H1 (cell line): Measurements from ENCODE around the gene DCHS1. TPM values are rescaled to one million over a fixed set of nuclear protein-coding genes. Genes with fewer than 3 reads are reported as not detected.

Source experiments
- CTCF ChIA-PET: fragments of 300-600 bp; sonication (Branson Sonifier 250); formaldehyde crosslinking; loops from one replicate; lab custom pipeline; 2021; ENCODE audit not compliant: partially characterized antibody; lab: Charles Lee
- POLR2A ChIA-PET: fragments of 300-600 bp; sonication (Branson Sonifier 250); formaldehyde crosslinking; loops from one replicate; lab custom pipeline; 2021; ENCODE audit warnings: inconsistent platforms; ENCODE audit not compliant: partially characterized antibody; lab: Charles Lee
- DNase-seq, 2 experiments: peaks; one replicate each; pipeline versions ENCODE4 v3.0.0 to v3.0.0-alpha.2; 2010 to 2022; ENCODE audit warnings: low spot score in 2 of 2, low read depth in 1 of 2, mixed read lengths in 1 of 2
- FAIRE-seq: peaks from 2 replicates; lab custom pipeline; 2011; peaks lifted over from hg19 to GRCh38; lab: Jason Lieb, UNC
- H2AFZ ChIP-seq: 2 replicates; pipeline ENCODE4 v1.8.1; 2012; ENCODE audit warnings: low read length, inconsistent platforms
- H2AK5ac ChIP-seq: 2 replicates; pipeline ENCODE4 v1.6.1; 2013; ENCODE audit warnings: low read depth, low read length
- H2BK120ac ChIP-seq: replicated peaks from 2 replicates; pipeline ENCODE3; 2013; ENCODE audit warnings: low read depth, low read length, inconsistent platforms
- H2BK12ac ChIP-seq: 2 replicates; pipeline ENCODE4 v1.6.1; 2013; ENCODE audit warnings: low read depth, low read length
- H2BK15ac ChIP-seq: 2 replicates; pipeline ENCODE4 v1.6.1; 2013; ENCODE audit warnings: low read length
- H2BK20ac ChIP-seq: 2 replicates; pipeline ENCODE4 v1.6.1; 2013; ENCODE audit warnings: low read length
- H2BK5ac ChIP-seq: 2 replicates; pipeline ENCODE4 v1.6.1; 2013; ENCODE audit warnings: low read depth, low read length
- H3K14ac ChIP-seq: 2 replicates; pipeline ENCODE4 v1.6.1; 2013; ENCODE audit warnings: inconsistent platforms; ENCODE audit not compliant: insufficient read length
- H3K18ac ChIP-seq: 2 replicates; pipeline ENCODE4 v1.6.1; 2013; ENCODE audit warnings: low read length; ENCODE audit errors: extremely low read depth
- H3K23ac ChIP-seq: 2 replicates; pipeline ENCODE4 v1.6.1; 2013; ENCODE audit warnings: inconsistent platforms; ENCODE audit not compliant: insufficient read length
- H3K23me2 ChIP-seq: 2 replicates; pipeline ENCODE4 v1.6.1; 2013; ENCODE audit warnings: low read depth, low read length
- H3K27ac ChIP-seq: 2 replicates; pipeline ENCODE4 v1.6.1; 2011; ENCODE audit warnings: low read depth, low read length, inconsistent platforms
- H3K27me3 ChIP-seq, 4 experiments: replicated peaks in 1 of 4; 1 replicate in 1 of 4; 2 replicates in 3 of 4; pipeline versions ENCODE4 v1.6.1 to v1.8.1; 2011 to 2013; ENCODE audit warnings: low read length in 3 of 4, mild to moderate bottlenecking in 3 of 4, inconsistent platforms in 2 of 4, mixed read lengths in 2 of 4, moderate library complexity in 1 of 4; ENCODE audit not compliant: control insufficient read depth in 3 of 4, insufficient read depth in 3 of 4; ENCODE audit errors: extremely low read depth in 1 of 4
- H3K36me3 ChIP-seq, 4 experiments: 2 replicates each; pipeline versions ENCODE4 v1.6.1 to v1.8.1; 2011 to 2013; ENCODE audit warnings: mild to moderate bottlenecking in 4 of 4, low read length in 3 of 4, moderate library complexity in 2 of 4, control low read depth in 1 of 4, inconsistent platforms in 1 of 4; ENCODE audit not compliant: insufficient read depth in 4 of 4, control insufficient read depth in 2 of 4
- H3K4ac ChIP-seq: replicated peaks from 2 replicates; pipeline ENCODE3; 2013; ENCODE audit warnings: low read length, low read depth, mixed read lengths, inconsistent platforms; ENCODE audit not compliant: insufficient read length
- H3K4me1 ChIP-seq, 4 experiments: replicated peaks in 1 of 4; 1 replicate in 1 of 4; 2 replicates in 3 of 4; pipeline versions ENCODE4 v1.6.1 to v1.8.1; 2011 to 2013; ENCODE audit warnings: low read length in 3 of 4, inconsistent platforms in 2 of 4, mixed read lengths in 1 of 4; ENCODE audit not compliant: insufficient read depth in 4 of 4, control insufficient read depth in 3 of 4
- H3K4me2 ChIP-seq, 2 experiments: 2 replicates each; pipeline versions ENCODE4 v1.6.1 to v1.8.1; 2011 to 2013; ENCODE audit warnings: low read depth in 2 of 2, low read length in 2 of 2, control low read depth in 1 of 2, inconsistent platforms in 1 of 2, mild to moderate bottlenecking in 1 of 2; ENCODE audit not compliant: insufficient read depth in 1 of 2
- H3K4me3 ChIP-seq, 4 experiments: fragments of 200-600, 300-600 bp in 1 of 4; sonication (generic), shearing (Covaris generic), sonication (Bioruptor Twin) in 1 of 4; 2 replicates each; pipeline versions ENCODE4 v1.5.1 to v1.8.1; 2011 to 2016; ENCODE audit warnings: low read length in 4 of 4, low read depth in 3 of 4, control low read depth in 2 of 4, inconsistent platforms in 2 of 4, mild to moderate bottlenecking in 2 of 4, mixed read lengths in 1 of 4, moderate library complexity in 1 of 4; ENCODE audit not compliant: insufficient read depth in 2 of 4; ENCODE audit errors: extremely low read depth in 1 of 4
- H3K56ac ChIP-seq: replicated peaks from 2 replicates; pipeline ENCODE3; 2013; ENCODE audit warnings: low read depth, mild to moderate bottlenecking, mixed read lengths, low read length, inconsistent platforms; ENCODE audit not compliant: insufficient read length
- H3K79me1 ChIP-seq: 2 replicates; pipeline ENCODE4 v1.6.1; 2013; ENCODE audit warnings: low read depth, low read length, control low read depth
- H3K79me2 ChIP-seq, 2 experiments: 2 replicates each; pipeline versions ENCODE4 v1.6.1 to v1.8.1; 2012 to 2013; ENCODE audit warnings: low read length in 2 of 2, mild to moderate bottlenecking in 2 of 2, inconsistent platforms in 1 of 2; ENCODE audit not compliant: insufficient read depth in 2 of 2, control insufficient read depth in 1 of 2
- H3K9ac ChIP-seq, 4 experiments: replicated peaks in 1 of 4; 1 replicate in 1 of 4; 2 replicates in 3 of 4; pipeline versions ENCODE4 v1.6.1 to v1.8.1; 2011 to 2013; ENCODE audit warnings: low read depth in 3 of 4, low read length in 3 of 4, control low read depth in 2 of 4, mild to moderate bottlenecking in 2 of 4, moderate library complexity in 2 of 4, inconsistent platforms in 1 of 4; ENCODE audit errors: extremely low read depth in 1 of 4
- H3K9me3 ChIP-seq, 2 experiments: 2 replicates each; pipeline versions ENCODE4 v1.6.1 to v1.8.1; 2012 to 2013; ENCODE audit warnings: mild to moderate bottlenecking in 2 of 2, moderate library complexity in 2 of 2, control low read depth in 1 of 2, inconsistent platforms in 1 of 2, low read depth in 1 of 2, low read length in 1 of 2, mixed read lengths in 1 of 2; ENCODE audit not compliant: insufficient read depth in 2 of 2
- H4K20me1 ChIP-seq, 2 experiments: replicated peaks in 1 of 2; 2 replicates each; pipeline versions ENCODE3 to v1.8.1; 2011 to 2013; ENCODE audit warnings: inconsistent platforms in 2 of 2, low read length in 2 of 2, mild to moderate bottlenecking in 1 of 2; ENCODE audit not compliant: insufficient read depth in 2 of 2, control insufficient read depth in 1 of 2
- H4K5ac ChIP-seq: 2 replicates; pipeline ENCODE4 v1.6.1; 2013; ENCODE audit warnings: low read length, low read depth, mixed read lengths, inconsistent platforms; ENCODE audit not compliant: insufficient read length
- H4K8ac ChIP-seq: 2 replicates; pipeline ENCODE4 v1.8.0; 2013; ENCODE audit warnings: mild to moderate bottlenecking, moderate library complexity, low read length, inconsistent platforms; ENCODE audit not compliant: insufficient read depth; ENCODE audit errors: extremely low read depth
- H4K91ac ChIP-seq: replicated peaks from 2 replicates; pipeline ENCODE3; 2013; ENCODE audit warnings: low read length, mixed read lengths, inconsistent platforms; ENCODE audit not compliant: insufficient read length
- BRCA1 ChIP-seq: IDR thresholded peaks from 2 replicates; pipeline ENCODE4 v1.6.1; 2012; ENCODE audit warnings: low read depth, low read length, improper control_type of control experiment
- CTCF ChIP-seq, 3 experiments: IDR thresholded peaks; 1 replicate in 2 of 3; 2 replicates in 1 of 3; pipeline versions ENCODE4 v1.5.1 to v1.6.1; 2011; ENCODE audit warnings: low read length in 3 of 3, mild to moderate bottlenecking in 3 of 3, inconsistent platforms in 2 of 3, low read depth in 1 of 3, moderate library complexity in 1 of 3; ENCODE audit not compliant: insufficient read depth in 1 of 3; ENCODE audit errors: control extremely low read depth in 1 of 3
- POU5F1 ChIP-seq: IDR thresholded peaks from 2 replicates; pipeline ENCODE4 v1.6.1; 2011; ENCODE audit warnings: low read depth, mild to moderate bottlenecking, low read length, moderate library complexity
- RFX5 ChIP-seq: IDR thresholded peaks from 2 replicates; pipeline ENCODE4 v1.6.1; 2011; ENCODE audit warnings: low read depth, low read length, improper control_type of control experiment, borderline replicate concordance
- SIX5 ChIP-seq: IDR thresholded peaks from 2 replicates; pipeline ENCODE4 v1.6.1; 2011; ENCODE audit warnings: mild to moderate bottlenecking, low read depth, low read length
- TEAD4 ChIP-seq: IDR thresholded peaks from 2 replicates; pipeline ENCODE4 v1.6.1; 2012; ENCODE audit warnings: low read depth, low read length, inconsistent platforms, mixed read lengths
- WGBS, 2 experiments: shearing (Covaris generic) in 1 of 2; methylation state at CpG; one replicate each; pipeline versions ENCODE4 v1.1.6 to v1.1.7; 2013 to 2015; ENCODE audit warnings: low lambda C conversion rate in 2 of 2, mixed read lengths in 2 of 2, inconsistent platforms in 1 of 2, low coverage in 1 of 2, missing lambda C conversion rate in 1 of 2; ENCODE audit not compliant: insufficient replicate concordance in 2 of 2, insufficient coverage in 1 of 2, insufficient read length in 1 of 2; ENCODE audit errors: extremely low coverage in 1 of 2, missing lambda C conversion rate in 1 of 2; 5-methylcytosine and 5-hydroxymethylcytosine counted together
- polyA plus RNA-seq, 7 experiments: library from polyadenylated mRNA; depleted of rRNA in 3 of 7; stranded (reverse) in 5 of 7; unstranded in 2 of 7; fragments of >200 nt in 5 of 7; fragments of 200-250 nt in 2 of 7; gene quantifications; 1 replicate in 5 of 7; 2 replicates in 1 of 7; 4 replicates in 1 of 7; pipeline versions ENCODE4 v1.2.1 to v1.2.3, GENCODE V29; 2011 to 2013; ENCODE audit warnings: missing spikeins in 2 of 7, mixed read lengths in 2 of 7
- total RNA-seq: library from RNA; stranded (reverse); fragmentation: NEBNext Ultra II Directional; extraction: Animal tissue kit (Norgen Biotek cat#: 25700); gene quantifications from 2 replicates; pipeline ENCODE4 v1.2.1, GENCODE V29; 2021

Gene DCHS1
- total and polyA plus RNA-seq, 2 of the 8 experiments (the other 6 are each of a cell fraction or from before 2014, with no cell fraction given): 8.2 to 10.5 TPM

GRCh38 chr11:6653656-6654055, 2.0 kb downstream of the DCHS1 start:
- H3K79me2 ChIP-seq: no peaks in the 10 kb centered on the region
- H3K27ac ChIP-seq: no peak overlapping the region
- no peak for TF ChIP-seq POU5F1
- no peak for TF ChIP-seq BRCA1
- no peak for TF ChIP-seq CTCF (IDR thresholded peaks at IDR 0.05; ENCODE audit: control extremely low read depth in 1 of 3, insufficient read depth in 1 of 3, low read depth in 1 of 3, low read length in 3 of 3)
- TF ChIP-seq SIX5: no peak
- TF ChIP-seq TEAD4: no peak
- no peak for TF ChIP-seq RFX5

More at GRCh38 chr11:6653656-6654055, 2.0 kb downstream of the DCHS1 start:
- Histone ChIP-seq H3K23ac (no peak overlapping the region), H3K27me3 (peaks cover 1 to 36% (median 32%) of the 10 kb centered on the region in 4 experiments), H4K20me1 (peaks cover 0 to 3% of the 10 kb centered on the region in 2 experiments), H3K14ac (no peak overlapping the region), H3K4me2 (no peak overlapping the region), H3K79me1 (no peaks in the 10 kb centered on the region), H3K9me3 (no peaks in the 10 kb centered on the region), H3K4ac (no peak overlapping the region), H4K91ac (no peak overlapping the region), H3K4me3 (no peak overlapping the region), H3K9ac (no peak overlapping the region), H4K5ac (no peak overlapping the region), H2AFZ (no peak overlapping the region), H2BK120ac (no peak overlapping the region), H2BK15ac (no peak overlapping the region), H4K8ac (no peak overlapping the region), H3K18ac (no peak overlapping the region), H2BK12ac (no peak overlapping the region), H3K36me3 (no peaks in the 10 kb centered on the region), H2BK20ac (no peak overlapping the region), H3K23me2 (peaks cover 9% of the 10 kb centered on the region), H3K56ac (no peak overlapping the region), H2BK5ac (no peak overlapping the region), H3K4me1 (peaks cover 0 to 7% (median 6%) of the 10 kb centered on the region in 4 experiments; a peak in 4 of 7 replicates), H2AK5ac (no peak overlapping the region)
- FAIRE-seq: no peak
- no peak for DNase-seq
- 87% methylated on average over 2 of the region's 2 CpGs; no CpG with 5 or more reads in 1 of the 2 experiments for WGBS, 2 experiments
- ChIA-PET POLR2A (interaction anchor here (1.1 kb wide), 1 partner anchor 49 kb away, joined by 3 read pairs; the partner anchor contains the start of gene ILK), CTCF (interaction anchor here (0.6 to 2.6 kb wide), 4 partner anchors 11 to 209 kb away, joined by 3 to 9 read pairs (median 3); no protein-coding TSS in a partner anchor)
